ENCODE measurements around the gene UBE2A. TPM values are rescaled to one million over a fixed set of nuclear protein-coding genes. Genes with fewer than 3 reads are reported as not detected.

Gene UBE2A
- total RNA-seq: 35.8 TPM

- DNase-seq (ENCODE audit: extremely low spot score in 2 of 2): peak in 1 of 2 donors; percentile 92
- intact Hi-C loops (cut with DNase I): no loop called here
- H3K4me1 ChIP-seq: peaks cover 9% of the 10 kb centered on the region
- no peaks in the 10 kb centered on the region for H3K36me3 ChIP-seq
- H3K27ac ChIP-seq: peak within 1 kb of the TSS; percentile 92
- no peaks in the 10 kb centered on the region for H3K9me3 ChIP-seq
- no peaks in the 10 kb centered on the region for H3K27me3 ChIP-seq
- H3K4me3 ChIP-seq: peak within 1 kb of the TSS; percentile 63 to 65
- TF ChIP-seq POLR2AphosphoS5 (IDR thresholded peaks at IDR 0.05; ENCODE audit: insufficient read depth in 1 of 2, low read depth in 1 of 2) (peak; percentile 7 to 90), CTCF (IDR thresholded peaks at IDR 0.05) (peak in 1 of 3 experiments; percentile 19), POLR2A (IDR thresholded peaks at IDR 0.05) (peak in 1 of 2 donors; percentile 63)
These were observed at the start of gene UBE2A for GRCh38 chrX:119574394-119575266. TSS of gene UBE2A (plus strand) at chrX:119574563. CDS start at chrX:119574712, 149 bp downstream.

GRCh38 chrX:119529345-119530276 lies 44.8 kb upstream of the UBE2A start:
- intact Hi-C loops (cut with DNase I): no loop called here

GRCh38 chrX:119537487-119537886 lies 36.9 kb upstream of the UBE2A start:
- peaks cover 0 to 6% of the 10 kb centered on the region in 2 donors for H3K36me3 ChIP-seq
- intact Hi-C loops (cut with DNase I): no loop called here
- no peak overlapping the region for H3K4me3 ChIP-seq
- no peaks in the 10 kb centered on the region for H3K4me1 ChIP-seq
- H3K9me3 ChIP-seq: no peaks in the 10 kb centered on the region
- TF ChIP-seq POLR2AphosphoS5 (IDR thresholded peaks at IDR 0.05; ENCODE audit: insufficient read depth in 1 of 2, low read depth in 1 of 2) (no peak), POLR2A (IDR thresholded peaks at IDR 0.05) (no peak), CTCF (IDR thresholded peaks at IDR 0.05) (no peak)
- no peaks in the 10 kb centered on the region for H3K27me3 ChIP-seq
- no peak overlapping the region for H3K27ac ChIP-seq
- DNase-seq (ENCODE audit: extremely low spot score in 2 of 2): no peak

More at GRCh38 chrX:119529345-119530276, 44.8 kb upstream of the UBE2A start:
- Histone ChIP-seq H3K4me1 (no peaks in the 10 kb centered on the region), H3K4me3 (no peak overlapping the region), H3K9me3 (no peaks in the 10 kb centered on the region), H3K27me3 (no peaks in the 10 kb centered on the region), H3K36me3 (no peaks in the 10 kb centered on the region), H3K27ac (no peak overlapping the region)
- TF ChIP-seq POLR2A (IDR thresholded peaks at IDR 0.05) (no peak), POLR2AphosphoS5 (IDR thresholded peaks at IDR 0.05; ENCODE audit: insufficient read depth in 1 of 2, low read depth in 1 of 2) (no peak), CTCF (IDR thresholded peaks at IDR 0.05) (no peak)
- DNase-seq (ENCODE audit: extremely low spot score in 2 of 2): no peak

GRCh38 chrX:119539872-119540271 lies 34.5 kb upstream of the UBE2A start:
- intact Hi-C loops (cut with DNase I): no loop called here
- no peak for DNase-seq (ENCODE audit: extremely low spot score in 2 of 2)
- Histone ChIP-seq H3K4me3 (no peak overlapping the region), H3K36me3 (peaks cover 0 to 6% of the 10 kb centered on the region in 2 donors), H3K9me3 (no peaks in the 10 kb centered on the region), H3K4me1 (no peaks in the 10 kb centered on the region), H3K27me3 (no peaks in the 10 kb centered on the region), H3K27ac (no peak overlapping the region)
- TF ChIP-seq POLR2AphosphoS5 (IDR thresholded peaks at IDR 0.05; ENCODE audit: insufficient read depth in 1 of 2, low read depth in 1 of 2): no peak
- TF ChIP-seq CTCF (IDR thresholded peaks at IDR 0.05): no peak
- TF ChIP-seq POLR2A (IDR thresholded peaks at IDR 0.05): no peak

Measured in vagina (tissue), 2 donors.